PFSK-1 (cell line): ENCODE data around the gene UST.

ENCODE experiments used
- FOXP2 ChIP-seq: optimal IDR thresholded peaks from 2 replicates; pipeline ENCODE3; 2011; ENCODE audit warnings: borderline replicate concordance, control low read depth, inconsistent platforms; ENCODE audit not compliant: insufficient read depth; ENCODE audit errors: extremely low read length, extremely low read depth
- POLR2AphosphoS5 ChIP-seq: IDR thresholded peaks from 2 replicates; pipeline ENCODE4 v1.6.1; 2012; ENCODE audit warnings: low read depth, mild to moderate bottlenecking, control low read depth, low read length, moderate library complexity
- SIN3A ChIP-seq: IDR thresholded peaks from 2 replicates; pipeline ENCODE4 v1.6.1; 2012; ENCODE audit warnings: mild to moderate bottlenecking, low read length, moderate library complexity, borderline replicate concordance; ENCODE audit not compliant: insufficient read depth

DNA sequence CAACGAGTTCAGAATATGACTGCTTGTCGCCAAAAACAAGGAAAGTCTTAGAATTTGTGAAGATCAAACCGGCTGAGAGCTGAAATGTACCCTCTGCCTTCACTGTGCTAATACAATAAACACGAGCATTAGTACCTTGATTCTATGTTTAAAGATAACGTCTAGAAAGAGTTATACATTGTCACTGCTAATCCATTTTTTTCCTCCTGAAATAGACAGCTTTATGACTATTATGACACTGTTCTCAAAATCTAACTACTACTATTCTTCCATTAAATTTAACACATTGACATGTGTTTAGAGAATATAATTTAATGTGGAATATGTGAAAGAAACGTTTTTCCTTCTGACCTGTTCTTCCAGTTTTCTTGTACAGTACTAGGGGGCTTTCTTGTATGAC is 204.8 kb downstream of the UST start:
- no peak for TF ChIP-seq POLR2AphosphoS5
- no peak for TF ChIP-seq SIN3A
- no peak for TF ChIP-seq FOXP2
